Transverse colon (tissue), 4 donors: ENCODE data around the gene DHRS1. TPM values are rescaled to one million over a fixed set of nuclear protein-coding genes. Genes with fewer than 3 reads are reported as not detected.

ENCODE experiments used
- DNase-seq: peaks from one replicate; pipeline ENCODE4 v3.0.0-alpha.2; 2019
- H3K27ac ChIP-seq, 4 donors: fragments of 200-600 bp; sonication (generic); 2 replicates each; pipeline ENCODE4 v1.5.1; 2016 to 2018; ENCODE audit warnings: inconsistent platforms in 4 of 4
- H3K27me3 ChIP-seq: fragments of 200-600 bp; sonication (generic); 2 replicates; pipeline ENCODE4 v1.5.1; 2017; ENCODE audit warnings: inconsistent platforms
- H3K36me3 ChIP-seq, 4 donors: fragments of 200-600 bp; sonication (generic); 2 replicates each; pipeline ENCODE4 v1.5.1; 2017 to 2019; ENCODE audit warnings: inconsistent platforms in 4 of 4
- H3K4me1 ChIP-seq, 4 donors: fragments of 200-600 bp; sonication (generic); 2 replicates each; pipeline ENCODE4 v1.5.1; 2017 to 2020; ENCODE audit warnings: inconsistent platforms in 4 of 4
- H3K4me3 ChIP-seq, 4 donors: fragments of 200-600 bp; sonication (generic); 1 replicate in 1 of 4; 2 replicates in 3 of 4; pipeline versions ENCODE4 v1.5.1 to v1.6.1; 2017 to 2019; ENCODE audit warnings: inconsistent platforms in 4 of 4
- H3K9me3 ChIP-seq, 2 donors: fragments of 200-600 bp; sonication (generic); 2 replicates each; pipeline ENCODE4 v1.5.1; 2017 to 2019; ENCODE audit warnings: inconsistent platforms in 2 of 2
- EP300 ChIP-seq: sonication (generic); formaldehyde crosslinking; IDR thresholded peaks from one replicate; pipeline ENCODE4 v1.6.1; 2017; ENCODE audit warnings: antibody characterized with exemption, low read depth
- POLR2A ChIP-seq: fragments of 450-650 bp; IDR thresholded peaks from one replicate; pipeline ENCODE4 v1.6.1; 2016; ENCODE audit warnings: antibody characterized with exemption, mild to moderate bottlenecking, moderate library complexity
- POLR2AphosphoS5 ChIP-seq, 3 donors: sonication (generic); formaldehyde crosslinking; IDR thresholded peaks; one replicate each; pipeline ENCODE4 v1.6.1; 2016; ENCODE audit warnings: antibody characterized with exemption in 3 of 3
- WGBS, 2 donors: methylation state at CpG; one replicate each; pipeline ENCODE4 v1.1.5; 2018; ENCODE audit warnings: low coverage in 1 of 2; 5-methylcytosine and 5-hydroxymethylcytosine counted together
- in situ Hi-C, 4 donors: fragments of 200-750 bp; cut with MboI; loops; one replicate each; pipeline versions ENCODE4 v1.15.0 to v1.15.1; 2017; ENCODE audit warnings: low sequenced_read_pairs in 3 of 4, low pct_ligation_motif_present in 1 of 4, low pct_unique_long_range_greater_than_20kb in 1 of 4
- intact Hi-C: fragments of 100-400 bp; cut with DNase I; formaldehyde crosslinking; loops from one replicate; pipeline ENCODE4 v1.15.1; 2023; ENCODE audit warnings: low total_unique reads
- total RNA-seq, 4 donors: library from RNA; depleted of rRNA; stranded (reverse); fragments of >200 nt; gene quantifications; one replicate each; pipeline ENCODE4 v1.1.0, GENCODE V29; 2016
- TF ChIP-seq, protein P1 (sequence below), 5 experiments: fragments of 200-600 bp in 3 of 5; fragments of 450-650 bp in 2 of 5; sonication (generic) in 3 of 5; IDR thresholded peaks; 1 replicate in 2 of 5; 2 replicates in 3 of 5; pipeline ENCODE4 v1.5.1; 2016 to 2017; ENCODE audit warnings: antibody characterized with exemption in 5 of 5, inconsistent platforms in 3 of 5, mild to moderate bottlenecking in 2 of 5, moderate library complexity in 1 of 5

Gene DHRS1
- total RNA-seq, 4 donors from 2014 or later, result 84.2 to 106 (median 94.6) TPM

DNA sequence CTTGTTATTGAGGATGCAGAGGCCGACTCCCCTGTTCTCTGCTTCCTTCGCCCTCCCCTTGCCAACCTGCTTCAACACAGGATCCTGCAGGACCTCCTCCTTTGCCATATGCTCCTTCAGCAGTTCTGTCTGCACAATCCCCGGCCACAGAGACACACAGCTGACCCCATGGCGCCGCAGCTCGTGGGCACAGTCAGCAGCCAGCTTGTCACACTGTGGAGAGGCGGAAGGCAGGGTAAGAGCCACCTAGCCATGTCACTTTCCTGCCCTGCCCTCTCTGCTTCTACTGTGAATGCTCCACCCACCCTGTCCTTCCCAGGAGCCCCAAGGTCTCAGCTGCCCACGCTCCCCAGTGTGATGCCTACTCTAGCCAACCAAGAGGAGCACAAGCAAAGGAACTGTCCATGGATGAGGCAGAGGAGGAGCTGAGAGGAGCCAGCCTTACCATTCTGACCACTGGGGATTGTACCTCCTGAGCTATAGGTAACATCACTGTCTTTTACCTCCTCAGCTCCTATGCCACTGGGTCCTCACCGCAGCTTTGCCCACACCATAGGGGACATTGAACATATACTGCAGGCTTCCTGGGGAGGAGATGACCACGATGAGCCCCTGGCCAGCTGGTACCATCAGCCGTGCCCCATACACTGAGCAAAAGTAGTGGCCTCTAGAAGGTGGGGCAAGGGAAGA is 7.3 kb downstream of the DHRS1 start:
- no peak overlapping the region for H3K27ac ChIP-seq
- H3K4me1 ChIP-seq, result peaks cover 0 to 8% (median 3%) of the 10 kb centered on the region in 4 donors
- in situ Hi-C loops, result loop anchor here in 1 of 4 donors (5.0 kb wide), 1 partner anchor 45 kb away; no protein-coding TSS in a partner anchor
- no peak overlapping the region for H3K4me3 ChIP-seq
- no peaks in the 10 kb centered on the region for H3K9me3 ChIP-seq
- TF ChIP-seq, protein P1, sequence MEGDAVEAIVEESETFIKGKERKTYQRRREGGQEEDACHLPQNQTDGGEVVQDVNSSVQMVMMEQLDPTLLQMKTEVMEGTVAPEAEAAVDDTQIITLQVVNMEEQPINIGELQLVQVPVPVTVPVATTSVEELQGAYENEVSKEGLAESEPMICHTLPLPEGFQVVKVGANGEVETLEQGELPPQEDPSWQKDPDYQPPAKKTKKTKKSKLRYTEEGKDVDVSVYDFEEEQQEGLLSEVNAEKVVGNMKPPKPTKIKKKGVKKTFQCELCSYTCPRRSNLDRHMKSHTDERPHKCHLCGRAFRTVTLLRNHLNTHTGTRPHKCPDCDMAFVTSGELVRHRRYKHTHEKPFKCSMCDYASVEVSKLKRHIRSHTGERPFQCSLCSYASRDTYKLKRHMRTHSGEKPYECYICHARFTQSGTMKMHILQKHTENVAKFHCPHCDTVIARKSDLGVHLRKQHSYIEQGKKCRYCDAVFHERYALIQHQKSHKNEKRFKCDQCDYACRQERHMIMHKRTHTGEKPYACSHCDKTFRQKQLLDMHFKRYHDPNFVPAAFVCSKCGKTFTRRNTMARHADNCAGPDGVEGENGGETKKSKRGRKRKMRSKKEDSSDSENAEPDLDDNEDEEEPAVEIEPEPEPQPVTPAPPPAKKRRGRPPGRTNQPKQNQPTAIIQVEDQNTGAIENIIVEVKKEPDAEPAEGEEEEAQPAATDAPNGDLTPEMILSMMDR (IDR thresholded peaks at IDR 0.05), result no peak
- TF ChIP-seq EP300 (no peak), POLR2AphosphoS5 (IDR thresholded peaks at IDR 0.05) (no peak), POLR2A (no peak)
- H3K27me3 ChIP-seq, result no peaks in the 10 kb centered on the region
- intact Hi-C loops, result no loop called here
- 97 to 100% methylated on average over 1 to 11 of the region's 11 CpGs for WGBS, 2 donors
- no peak for DNase-seq
- H3K36me3 ChIP-seq, result peaks cover 0 to 37% (median 17%) of the 10 kb centered on the region in 4 donors

DNA sequence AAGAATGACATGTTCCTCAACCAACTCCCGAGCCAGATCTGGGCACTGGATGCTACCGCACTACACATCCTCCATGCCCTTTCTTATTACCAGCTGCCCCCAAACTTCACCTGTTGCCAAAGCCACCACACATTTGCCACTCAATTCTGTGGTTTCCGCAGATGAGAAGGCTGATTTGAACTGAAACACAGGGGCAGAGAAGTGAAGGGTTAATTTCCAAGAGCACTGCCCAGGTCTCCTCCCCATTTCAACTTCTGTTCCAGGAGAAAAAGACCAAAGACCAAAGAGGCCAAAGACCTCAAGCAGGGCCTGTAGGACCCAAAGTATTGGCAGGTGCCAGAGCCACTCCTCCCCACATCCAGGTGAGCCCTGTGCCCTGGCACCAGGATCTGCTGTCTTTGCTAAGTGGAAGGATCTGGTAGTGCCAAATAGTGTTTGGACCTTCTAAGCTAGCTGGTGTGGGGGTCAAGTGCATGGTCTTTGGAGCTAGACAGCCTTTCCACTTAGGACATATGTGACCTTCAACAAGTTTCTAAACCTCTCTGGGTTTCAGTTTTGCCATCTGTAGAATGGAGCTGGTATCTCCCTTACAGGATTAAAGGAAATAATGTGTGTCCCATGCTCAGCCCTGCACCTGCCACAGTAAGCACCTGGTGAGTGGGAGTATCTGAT is 8.0 kb downstream of the DHRS1 start:
- intact Hi-C loops, result no loop called here
- H3K4me3 ChIP-seq, result no peak overlapping the region
- DNase-seq, result no peak
- H3K36me3 ChIP-seq, result peaks cover 0 to 37% (median 17%) of the 10 kb centered on the region in 4 donors
- no peaks in the 10 kb centered on the region for H3K27me3 ChIP-seq
- peaks cover 0 to 1% (median under 1%) of the 10 kb centered on the region in 4 donors for H3K4me1 ChIP-seq
- H3K27ac ChIP-seq, result no peak overlapping the region
- TF ChIP-seq POLR2A (no peak), EP300 (no peak), POLR2AphosphoS5 (IDR thresholded peaks at IDR 0.05) (no peak)
- TF ChIP-seq, protein P1 (IDR thresholded peaks at IDR 0.05), result no peak
- in situ Hi-C loops, result loop anchor here in 1 of 4 donors (5.0 kb wide), 1 partner anchor 44 kb away; no protein-coding TSS in a partner anchor
- no peaks in the 10 kb centered on the region for H3K9me3 ChIP-seq
- WGBS, 2 donors, result 87% methylated on average over 3 of the region's 3 CpGs; no CpG with 5 or more reads in 1 of the 2 donors

DNA sequence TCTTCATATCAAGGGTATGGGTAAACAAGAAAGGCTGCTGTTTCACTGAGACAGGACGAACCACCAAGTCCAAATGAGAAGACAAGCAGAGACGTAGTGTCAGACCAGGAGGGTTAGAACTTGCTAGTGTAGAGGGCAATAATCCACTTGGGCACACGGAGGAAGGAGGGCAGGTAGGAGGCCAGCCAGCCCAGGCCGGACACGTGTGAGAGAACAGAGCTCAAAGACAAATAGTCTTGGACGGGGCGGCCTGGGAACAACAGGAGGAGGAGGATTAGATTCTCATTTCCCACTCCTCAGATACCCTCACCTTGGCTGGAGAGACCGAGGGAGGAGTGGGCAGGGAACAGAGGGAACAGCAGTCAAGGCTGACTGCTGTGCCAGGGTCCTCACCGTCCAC is 8.8 kb downstream of the DHRS1 start:
- no peaks in the 10 kb centered on the region for H3K9me3 ChIP-seq
- no peak for TF ChIP-seq EP300
- TF ChIP-seq, protein P1 (IDR thresholded peaks at IDR 0.05), result no peak
- no peak for DNase-seq
- intact Hi-C loops (no loop called here), in situ Hi-C loops (loop anchor here in 1 of 4 donors (5.0 kb wide), 1 partner anchor 43 kb away; no protein-coding TSS in a partner anchor)
- no peaks in the 10 kb centered on the region for H3K27me3 ChIP-seq
- WGBS, 2 donors, result 78 to 79% methylated on average over 8 to 9 of the region's 9 CpGs
- H3K4me1 ChIP-seq, result no peaks in the 10 kb centered on the region
- no peak overlapping the region for H3K4me3 ChIP-seq
- peaks cover 0 to 34% (median 16%) of the 10 kb centered on the region in 4 donors for H3K36me3 ChIP-seq
- H3K27ac ChIP-seq, result no peak overlapping the region

DNA sequence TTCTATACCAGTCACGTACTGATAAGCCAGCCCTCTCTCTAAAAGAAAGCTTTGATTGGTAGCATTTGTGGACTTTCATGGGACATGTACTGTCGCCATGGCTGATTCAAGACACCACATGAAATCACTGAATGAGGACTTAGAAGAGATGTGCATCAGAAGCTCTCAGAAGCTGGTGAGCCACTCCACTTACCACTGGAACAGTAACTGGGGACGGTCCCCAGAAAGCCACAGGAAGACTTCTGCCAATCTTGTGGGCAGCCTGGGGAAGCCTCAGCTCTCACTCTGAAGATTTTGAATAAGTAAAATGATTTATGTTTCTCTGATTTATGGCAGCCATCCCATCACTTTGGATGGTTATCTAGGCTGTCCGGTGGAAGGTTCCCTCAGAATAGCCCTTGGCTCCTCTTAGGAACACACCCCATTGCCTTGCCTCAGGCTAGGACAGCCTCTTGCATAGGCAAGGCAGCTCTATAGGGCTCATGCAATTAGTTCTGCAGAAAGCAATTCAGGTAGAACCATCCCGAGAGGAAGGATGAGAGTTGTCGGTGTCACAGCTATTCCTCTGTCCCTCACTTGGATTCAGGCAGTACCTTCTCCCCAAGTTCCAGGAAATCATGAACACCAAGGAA is 9.8 kb downstream of the DHRS1 start:
- WGBS, 2 donors, result 85% methylated on average over 6 of the region's 6 CpGs; no CpG with 5 or more reads in 1 of the 2 donors
- H3K27ac ChIP-seq, result no peak overlapping the region
- TF ChIP-seq, protein P1 (IDR thresholded peaks at IDR 0.05), result no peak
- TF ChIP-seq EP300 (no peak), POLR2AphosphoS5 (IDR thresholded peaks at IDR 0.05) (no peak), POLR2A (no peak)
- H3K4me1 ChIP-seq, result no peaks in the 10 kb centered on the region
- peaks cover 0 to 31% (median 14%) of the 10 kb centered on the region in 4 donors for H3K36me3 ChIP-seq
- in situ Hi-C loops, result loop anchor here in 1 of 4 donors (5.0 kb wide), 1 partner anchor 42 kb away; no protein-coding TSS in a partner anchor
- H3K27me3 ChIP-seq, result no peaks in the 10 kb centered on the region
- no peaks in the 10 kb centered on the region for H3K9me3 ChIP-seq
- no peak overlapping the region for H3K4me3 ChIP-seq
- no peak for DNase-seq
- intact Hi-C loops, result no loop called here
